OCI-M2 (cell line): ENCODE results near the gene RGS8.

Source experiments
- DNase-seq: peaks from one replicate; lab custom pipeline; 2025; ENCODE audit not compliant: unreplicated experiment; lab: John Stamatoyannopoulos, UW

RGS8 gene

DNA sequence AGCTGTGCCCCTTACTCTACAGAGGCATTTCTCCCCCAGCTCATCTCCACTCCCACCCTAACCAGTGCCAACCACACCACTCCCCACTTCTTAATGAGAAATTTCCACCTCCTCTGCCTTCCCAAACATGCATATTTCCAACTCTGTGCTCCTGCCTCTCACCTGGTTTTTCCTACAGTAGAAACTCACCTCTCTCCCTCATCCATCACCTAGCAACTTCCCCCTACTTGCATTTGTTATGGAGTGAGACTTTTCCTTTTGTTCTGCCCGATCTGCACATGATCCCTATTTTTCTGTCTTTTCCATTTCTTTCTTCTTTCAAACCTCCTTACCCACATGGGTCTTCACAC, 11.9 kb downstream of the RGS8 start:
- DNase-seq, result no peak

DNA sequence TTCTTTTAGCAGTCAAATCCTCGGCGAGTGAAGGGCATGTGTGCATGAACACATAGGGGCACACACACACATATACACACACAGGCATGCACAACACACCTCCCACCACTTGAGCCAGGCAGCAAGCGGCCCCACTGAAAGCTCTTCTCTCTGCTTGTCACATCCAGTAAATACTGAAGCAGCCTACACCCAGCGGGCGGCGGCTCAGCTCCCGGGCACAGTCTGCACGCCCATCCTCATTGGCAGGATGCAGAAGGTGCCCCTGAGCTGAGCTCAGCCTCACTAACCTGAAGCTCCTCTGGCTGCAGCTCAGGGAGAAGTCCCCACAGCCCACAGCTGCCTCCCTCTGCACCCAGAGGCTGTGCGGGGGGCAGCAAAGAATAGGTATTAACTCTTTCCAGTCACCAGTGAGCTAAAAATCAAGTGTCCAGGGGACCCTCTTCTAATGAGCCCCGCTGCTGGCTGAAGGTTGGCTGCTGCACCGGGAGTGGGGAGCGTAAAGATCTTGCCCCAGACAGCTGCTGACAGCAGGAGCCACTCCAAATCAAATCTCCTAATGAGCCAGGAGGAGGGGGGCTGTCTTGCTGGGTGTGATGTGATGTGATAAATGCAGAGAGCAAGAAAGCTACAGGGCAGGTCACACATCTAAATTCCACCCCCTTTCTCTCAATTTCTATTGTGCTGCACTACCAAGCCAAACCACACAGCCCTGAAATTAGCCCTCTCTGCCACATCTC, 12.5 kb downstream of the RGS8 start:
- DNase-seq, result no peak

DNA sequence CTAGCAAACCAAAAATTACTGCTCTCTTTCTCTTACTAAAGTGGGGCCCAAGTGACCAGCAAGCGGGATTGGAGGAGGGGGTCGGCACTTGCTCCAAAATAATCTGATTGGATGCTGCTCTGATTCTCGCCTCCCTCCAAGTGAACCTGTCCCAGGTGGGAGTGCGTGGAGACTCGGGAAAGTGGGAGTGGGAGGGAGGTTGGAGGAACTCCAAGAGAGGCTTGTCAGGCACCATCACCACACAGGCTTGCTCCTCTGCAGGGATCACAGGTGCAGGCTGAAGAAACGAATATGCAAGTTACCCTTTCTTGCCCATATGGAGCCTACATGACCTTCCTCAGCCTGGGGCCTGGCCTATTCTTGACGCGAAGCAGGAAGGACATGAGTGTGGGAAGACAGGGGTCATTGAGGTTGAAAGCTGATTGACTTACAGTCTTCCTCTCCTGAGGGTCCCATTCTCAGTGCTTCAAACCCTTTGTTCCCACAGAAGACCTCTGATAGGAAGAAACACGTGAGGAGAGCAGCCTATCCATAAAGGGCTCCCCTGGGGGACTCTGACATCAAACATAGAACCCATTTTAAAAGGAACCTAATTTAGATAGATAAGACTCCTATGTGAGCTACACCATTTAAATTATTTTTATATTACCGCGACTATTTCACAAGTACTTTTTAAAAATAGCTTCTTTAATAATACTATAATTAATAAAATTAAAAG, 14.2 kb downstream of the RGS8 start:
- no peak for DNase-seq

DNA sequence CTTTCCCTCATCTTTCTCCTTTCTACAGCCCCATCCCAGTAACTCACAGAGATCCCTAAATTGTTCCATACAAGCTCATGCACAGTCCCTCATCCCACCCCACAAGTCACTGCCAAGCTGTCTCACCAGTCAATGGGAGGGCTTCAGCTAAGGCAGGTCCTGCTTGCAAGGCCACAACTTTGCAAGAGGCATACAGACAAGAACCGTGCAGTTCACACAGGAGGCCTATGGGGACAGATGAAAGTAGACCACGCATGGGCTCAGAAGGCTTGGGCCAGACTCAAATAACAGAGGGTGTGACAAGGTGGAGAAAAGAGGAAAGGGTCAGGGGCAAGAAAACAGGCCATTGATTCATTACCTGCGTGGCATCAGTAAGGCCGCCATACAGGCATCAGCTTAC, 15.1 kb downstream of the RGS8 start:
- DNase-seq, result no peak

DNA sequence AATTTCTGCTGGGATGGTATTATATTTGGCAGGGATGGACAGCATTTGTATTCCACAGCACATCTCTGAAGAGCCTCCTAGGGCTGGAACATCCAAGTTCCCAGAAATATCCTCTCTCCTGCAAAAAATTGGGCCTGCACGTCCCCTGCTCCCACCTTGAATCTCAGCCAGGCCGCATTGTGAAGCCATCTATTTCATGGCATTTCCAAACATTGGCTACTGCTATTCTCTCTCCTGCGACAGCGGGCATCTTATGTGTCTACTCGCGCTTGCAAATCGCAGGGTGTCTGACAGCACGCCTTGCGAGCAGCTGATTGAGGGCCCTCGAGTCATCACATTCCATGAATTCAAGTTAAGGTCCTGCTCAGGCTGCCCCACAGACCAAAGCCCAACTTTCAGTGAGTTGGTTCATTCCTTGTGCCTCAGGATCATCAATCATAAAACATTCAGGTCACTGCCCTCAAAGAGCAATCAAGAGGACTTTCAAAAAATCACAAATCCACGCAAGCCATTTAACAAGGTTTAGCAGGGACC, 15.8 kb downstream of the RGS8 start:
- no peak for DNase-seq

DNA sequence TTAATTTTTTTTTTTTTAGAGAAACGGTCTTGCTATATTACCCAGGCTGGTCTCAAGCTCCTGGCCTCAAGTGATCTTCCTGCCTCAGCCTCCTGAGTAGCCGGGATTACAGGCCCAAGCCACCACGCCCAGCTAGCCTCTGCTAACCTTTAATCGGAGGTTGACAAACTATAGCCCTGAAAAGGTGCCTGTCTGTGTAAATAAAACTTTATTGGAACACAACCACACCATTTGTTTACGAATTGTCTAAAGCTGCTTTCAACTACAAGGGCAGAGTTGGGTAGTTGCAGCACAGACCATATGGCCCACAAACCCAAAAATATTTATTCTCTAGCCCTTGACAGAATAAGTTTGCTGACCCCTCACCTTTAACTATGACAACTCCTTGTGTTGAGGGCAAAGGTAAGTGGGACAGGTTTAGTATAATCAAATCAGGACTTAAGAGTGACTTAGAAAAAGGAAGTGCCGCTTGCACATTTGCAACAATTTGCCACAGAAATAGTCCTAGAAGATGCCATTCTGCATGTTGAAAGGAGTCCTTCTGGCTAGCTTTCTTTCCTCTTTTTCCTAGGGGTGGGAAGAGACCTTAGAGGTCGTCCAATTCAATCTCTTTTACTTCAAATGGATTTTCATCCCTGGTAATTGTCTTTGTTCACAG, 16.4 kb downstream of the RGS8 start:
- no peak for DNase-seq

DNA sequence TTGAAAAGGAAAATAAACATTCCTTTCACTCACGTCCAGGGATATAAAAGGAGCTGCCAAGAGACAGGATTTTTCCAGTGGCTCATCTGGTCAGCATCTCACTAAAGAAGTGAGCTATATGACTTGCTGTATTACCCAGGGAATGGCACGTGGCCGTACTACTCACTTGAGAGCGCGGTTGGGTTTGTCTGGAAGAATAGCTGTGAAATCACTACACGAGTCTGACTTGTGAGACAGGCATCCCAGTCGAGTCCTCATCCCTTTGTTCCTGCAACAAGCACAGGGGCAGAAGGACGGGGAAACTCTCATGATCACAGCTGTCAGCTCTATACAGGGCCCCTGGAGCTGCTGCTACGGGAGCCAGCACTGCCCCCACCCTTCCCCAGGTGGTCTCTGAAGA, 17.7 kb downstream of the RGS8 start:
- no peak for DNase-seq

DNA sequence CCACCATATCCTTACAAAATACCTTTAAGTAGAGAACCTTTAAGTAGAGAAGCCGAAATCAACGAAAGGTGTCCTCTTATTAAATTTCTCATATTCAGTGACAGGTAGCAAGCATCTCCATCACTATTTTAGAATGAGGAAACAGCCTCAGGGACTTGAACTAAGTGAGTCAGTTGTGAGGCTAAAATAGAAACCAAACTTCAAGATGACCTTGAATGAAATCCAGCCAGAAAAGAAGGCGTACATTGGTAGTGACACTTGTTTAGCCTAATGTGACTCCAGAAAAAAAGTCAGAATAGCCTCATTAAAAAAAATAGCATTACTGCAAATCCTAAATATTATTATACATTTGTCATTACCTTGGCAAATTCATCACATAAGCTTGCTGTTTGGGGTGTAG, 20.1 kb downstream of the RGS8 start:
- DNase-seq, result no peak

DNA sequence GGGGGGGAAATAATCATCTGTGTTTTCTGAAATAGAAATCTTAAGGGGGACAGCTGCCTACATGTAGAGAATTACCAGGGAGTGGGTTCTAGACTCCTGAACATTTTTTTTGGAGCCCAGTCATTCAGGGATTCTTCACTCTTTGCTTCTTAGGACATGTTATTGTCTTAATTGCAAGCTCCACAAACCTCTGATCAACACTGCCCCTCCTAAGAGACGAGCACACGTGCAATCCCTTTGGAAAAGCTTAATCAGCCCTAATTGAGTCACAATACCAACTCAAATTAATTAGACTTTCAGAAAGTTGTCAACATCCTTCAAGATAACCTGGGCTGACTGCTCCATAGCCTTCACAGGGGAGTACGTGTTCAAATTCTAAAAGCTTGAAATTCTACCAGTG, 21.4 kb downstream of the RGS8 start:
- no peak for DNase-seq

DNA sequence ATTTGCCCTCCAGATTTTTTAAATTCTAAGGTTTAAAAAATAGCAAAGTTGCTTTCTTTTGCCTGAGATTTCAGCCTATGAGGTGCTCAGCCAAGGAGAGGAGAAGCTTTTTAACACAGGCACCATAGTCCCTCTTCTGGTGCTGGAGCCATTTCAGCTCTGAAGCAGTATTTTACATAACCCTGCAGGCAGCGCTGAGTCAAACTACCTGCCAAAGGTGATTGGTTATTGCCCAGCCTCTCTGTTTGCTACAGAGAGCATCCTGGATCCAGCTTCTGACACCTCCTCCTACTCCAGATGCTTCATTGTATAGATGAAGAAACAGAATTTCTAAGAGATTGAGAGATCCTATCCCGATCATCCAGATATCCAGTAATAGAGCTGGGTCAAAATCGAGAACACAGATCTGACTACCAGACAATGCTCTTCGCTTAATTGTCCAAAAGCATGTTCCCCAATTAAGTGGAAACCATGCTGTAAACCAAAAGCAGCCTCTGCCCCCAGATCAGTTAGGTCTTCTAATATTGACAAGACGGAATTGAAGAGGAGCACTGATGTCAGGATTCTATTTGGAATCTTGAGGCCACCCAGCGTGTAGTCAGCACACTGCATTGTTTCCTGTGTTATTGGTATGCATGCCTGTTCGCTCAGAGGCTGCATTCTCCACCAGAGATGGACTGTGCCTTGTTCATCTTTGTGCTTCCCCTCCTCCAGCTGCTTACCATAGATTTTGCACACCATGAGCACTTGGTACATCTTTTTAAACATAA, 22.1 kb downstream of the RGS8 start:
- no peak for DNase-seq

DNA sequence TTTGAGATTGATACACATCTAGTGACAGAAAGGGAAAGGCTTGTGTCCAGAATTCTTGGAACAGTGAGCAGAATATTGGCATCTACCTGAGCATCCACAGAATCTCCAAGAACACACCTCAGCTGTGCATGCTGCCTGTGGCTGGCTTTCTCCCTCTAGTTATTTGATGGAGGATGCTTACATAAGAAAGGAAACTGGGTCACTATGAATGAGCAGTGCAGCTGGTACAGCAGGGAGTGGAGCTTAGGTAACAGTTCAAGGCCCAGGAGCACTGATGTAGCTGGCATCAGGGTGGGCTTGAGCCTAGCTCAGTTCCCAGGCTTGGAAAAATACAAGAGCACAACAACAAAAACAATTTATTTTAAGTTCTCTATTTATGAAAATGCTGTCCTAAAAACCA, 26.3 kb downstream of the RGS8 start:
- no peak for DNase-seq

DNA sequence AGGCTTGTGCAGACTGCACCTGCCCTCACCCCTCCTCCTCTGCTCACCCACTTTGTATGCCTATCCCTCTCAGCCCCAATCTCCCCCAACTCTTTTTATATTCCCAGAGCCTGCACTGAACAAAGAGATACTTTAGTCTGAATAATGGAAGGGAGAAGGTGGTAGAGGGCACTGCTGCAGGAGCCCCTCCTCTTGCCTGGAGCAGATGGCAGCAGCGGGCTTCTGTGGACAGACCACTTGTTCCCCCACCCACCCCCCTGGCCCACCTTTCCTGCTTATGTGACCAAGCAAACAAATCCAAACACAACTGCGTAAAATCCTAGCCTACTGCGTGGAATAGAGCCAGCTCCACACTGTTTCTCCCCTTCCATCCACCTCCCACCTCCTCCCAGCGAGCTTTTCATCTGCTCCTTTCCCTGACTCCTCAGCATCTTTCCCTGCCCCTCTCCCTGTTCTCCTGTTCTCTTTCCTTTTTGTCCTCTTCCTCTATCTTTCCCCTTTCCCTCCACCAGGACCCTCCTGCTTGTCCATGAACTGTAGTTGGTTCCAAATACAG, 27.5 kb downstream of the RGS8 start:
- DNase-seq, result no peak

DNA sequence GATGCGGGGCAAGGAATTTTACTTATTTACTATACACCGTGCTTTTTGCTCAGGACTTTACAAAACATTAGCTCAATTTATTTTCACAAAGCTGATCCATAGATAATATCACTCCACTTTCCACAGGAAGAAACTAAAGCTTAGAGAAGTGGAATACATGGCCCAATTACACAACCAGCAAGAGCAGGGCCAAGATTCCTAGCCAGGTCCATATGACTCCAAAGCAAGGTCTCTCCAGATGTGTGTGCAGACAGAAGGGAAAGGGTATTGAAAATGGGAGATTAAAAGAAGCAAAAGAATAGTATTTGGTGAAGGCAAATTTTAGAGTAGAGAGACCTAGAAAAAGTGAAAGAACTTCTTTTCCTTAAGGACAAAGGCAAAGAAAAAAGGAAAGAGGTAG, 30.4 kb downstream of the RGS8 start:
- DNase-seq, result no peak

DNA sequence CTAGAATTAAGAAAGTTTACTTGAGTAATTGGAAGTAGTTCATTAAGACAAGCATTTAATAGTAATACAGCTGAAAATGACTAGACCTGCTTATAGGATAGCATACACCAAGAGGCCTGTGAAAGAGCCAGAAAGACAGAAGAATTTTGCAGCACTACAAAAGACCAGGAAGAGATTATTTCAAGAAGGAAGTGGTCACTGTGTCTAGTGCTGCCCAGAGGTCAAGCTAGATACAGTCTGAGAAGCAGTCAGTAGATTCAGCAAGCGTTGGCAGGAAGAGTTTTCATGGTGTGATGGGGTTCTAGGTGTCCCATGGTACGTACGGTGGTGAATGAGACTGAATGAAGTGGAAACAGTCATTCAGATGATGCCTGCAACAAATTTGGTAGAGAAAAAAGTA, 31.5 kb downstream of the RGS8 start:
- no peak for DNase-seq

DNA sequence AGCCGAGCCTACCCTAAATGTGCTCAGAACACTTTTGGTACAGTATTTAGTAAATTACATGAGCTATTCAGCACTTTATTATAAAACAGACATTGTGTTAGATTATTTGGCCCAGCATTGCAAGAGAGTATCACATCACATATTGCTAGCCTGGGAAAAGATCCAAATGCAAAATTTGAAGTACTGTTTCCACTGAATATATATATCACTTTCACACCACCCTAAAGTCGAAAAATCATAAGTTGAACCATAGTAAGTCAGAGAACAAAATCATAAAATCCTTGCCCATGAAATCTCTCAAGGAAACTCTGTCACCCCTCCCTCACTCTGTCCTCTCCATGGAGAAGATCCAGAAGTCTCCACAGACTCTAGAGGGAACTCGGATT, 33.1 kb downstream of the RGS8 start:
- DNase-seq, result no peak

DNA sequence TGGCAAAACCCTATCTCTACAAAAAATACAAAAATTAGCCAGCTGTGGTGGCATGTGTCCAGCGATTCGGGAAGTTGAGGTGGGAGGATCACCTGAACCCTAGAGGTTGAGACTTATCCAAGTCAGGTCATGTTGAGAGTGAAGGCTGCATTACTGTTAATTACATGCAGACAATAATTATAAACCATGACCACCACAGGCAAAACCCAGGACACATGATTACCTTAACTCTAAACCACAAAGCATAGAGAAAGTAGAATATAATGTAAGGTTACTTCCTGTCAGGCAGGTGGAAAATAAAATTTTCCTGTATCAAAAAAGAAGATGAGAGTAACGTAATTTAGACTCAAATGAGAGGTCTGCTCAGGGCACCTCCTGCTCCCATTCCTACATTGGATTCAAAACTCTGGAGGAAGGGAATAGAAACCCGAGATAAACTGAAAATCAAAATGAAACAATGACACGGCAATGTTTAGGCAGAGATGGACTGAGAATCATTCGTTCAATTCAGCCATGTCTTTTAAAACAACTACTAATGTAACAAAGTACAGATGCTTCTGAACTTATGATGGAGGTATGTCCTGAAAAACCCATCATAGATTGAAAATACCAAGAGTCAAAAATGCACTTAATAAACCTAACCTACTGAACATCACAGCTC, 33.6 kb downstream of the RGS8 start:
- DNase-seq, result no peak

DNA sequence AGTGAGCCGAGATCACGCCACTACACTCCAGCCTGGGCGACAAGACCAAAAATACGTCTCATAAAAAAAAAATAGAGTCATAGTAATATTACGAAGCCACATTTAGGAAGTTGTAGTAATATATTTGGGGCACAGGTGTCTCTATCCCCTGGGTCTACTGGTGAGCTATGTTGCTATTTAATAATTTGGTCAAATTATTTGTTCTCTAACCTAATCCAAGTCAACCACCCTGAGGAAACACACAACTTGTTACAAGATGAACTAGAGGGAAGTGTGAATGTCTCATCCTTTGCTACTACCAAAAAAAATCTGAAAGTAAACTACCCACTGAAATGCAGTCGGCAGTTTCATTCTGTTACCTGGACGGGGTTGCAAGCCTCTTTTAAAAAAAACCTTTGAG, 35.3 kb downstream of the RGS8 start:
- DNase-seq, result no peak

DNA sequence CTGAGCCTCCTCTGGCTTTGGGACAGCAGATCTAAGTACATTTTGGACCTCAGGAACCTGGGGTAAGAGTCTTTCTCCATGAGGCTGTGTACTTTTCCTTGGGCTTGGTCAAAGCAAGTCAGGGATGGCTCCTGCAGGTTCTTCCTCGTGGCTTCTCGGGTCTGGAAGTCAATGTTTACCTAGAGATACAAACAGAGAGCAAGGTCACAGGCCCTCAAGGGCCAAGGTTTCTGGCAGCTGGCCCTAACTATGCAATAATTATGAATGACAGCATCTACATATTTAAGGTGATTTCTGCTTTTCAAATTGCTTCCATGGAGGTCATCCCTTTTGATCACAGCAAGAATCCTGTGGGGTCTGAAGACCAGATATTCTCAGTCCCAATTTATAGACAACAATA, 37.6 kb downstream of the RGS8 start:
- DNase-seq, result no peak

DNA sequence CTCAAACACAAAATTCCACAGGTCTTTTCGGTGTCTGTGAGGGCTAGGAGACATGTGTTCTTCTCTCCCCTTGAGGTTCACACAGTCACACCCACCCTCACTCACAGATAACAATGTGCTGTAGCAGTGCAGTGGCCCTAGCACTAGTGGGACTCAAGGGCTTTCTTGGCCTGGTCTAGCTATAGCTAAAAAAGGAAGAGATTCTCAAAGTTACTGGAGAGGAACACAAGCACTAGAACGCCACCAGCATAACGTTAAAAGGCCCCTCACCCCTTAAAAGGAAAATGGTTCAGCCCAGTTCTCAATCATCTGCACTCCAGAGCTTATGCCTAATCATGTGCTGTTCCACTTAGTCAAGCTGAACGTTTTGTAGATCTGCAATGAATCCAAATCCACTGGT, 39.5 kb downstream of the RGS8 start:
- DNase-seq, result no peak

DNA sequence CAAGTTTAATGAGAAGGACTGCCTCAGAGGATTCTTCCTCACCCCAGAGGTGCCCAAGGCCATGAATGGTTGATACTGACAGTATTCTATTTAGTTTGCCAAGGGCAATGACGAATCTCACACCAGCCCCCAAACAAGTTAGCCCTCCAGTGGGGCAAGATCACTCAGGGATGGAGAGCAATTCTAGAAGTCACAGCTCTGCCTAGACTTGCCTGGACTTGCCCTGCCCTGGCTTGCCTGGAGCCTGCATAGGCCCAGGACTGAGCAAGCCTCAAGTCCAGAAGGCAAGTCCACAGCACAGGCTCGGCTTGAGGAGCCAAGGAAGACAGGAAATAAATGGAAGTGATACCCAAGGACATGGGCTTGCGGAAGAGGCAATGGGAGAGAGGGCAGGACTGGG, 40.7 kb downstream of the RGS8 start:
- no peak for DNase-seq

DNA sequence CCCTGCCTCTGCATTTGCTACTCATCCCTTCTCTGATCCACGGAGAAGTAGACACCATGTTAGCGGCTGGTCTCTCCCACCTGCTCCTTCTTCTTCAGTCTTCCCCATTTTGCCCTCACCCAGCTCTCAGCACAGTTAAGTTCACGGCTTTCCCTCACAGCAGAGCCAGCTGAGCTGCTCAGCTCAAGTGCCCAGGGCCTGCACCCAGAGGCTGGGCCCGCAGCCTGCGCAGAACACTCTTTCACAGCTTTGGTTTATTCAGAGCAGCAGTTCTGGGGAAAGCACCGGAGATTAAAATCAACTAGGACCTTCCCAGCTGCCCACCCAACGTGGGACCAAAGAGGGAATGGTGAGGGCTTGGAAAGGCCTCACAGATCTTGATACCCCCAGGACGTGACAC, 41.9 kb downstream of the RGS8 start:
- no peak for DNase-seq
